Parathyroid adenoma (tissue), 2 donors: ENCODE data around the gene SAA1.
A peak's percentile ranks its signal among the peaks of the same experiment; 100 is the strongest.

Experiments
- H2AFZ ChIP-seq: fragments of 300-600 bp; sonication (generic); one replicate; pipeline ENCODE4 v1.7.0; 2017; ENCODE audit warnings: antibody characterized with exemption, mild to moderate bottlenecking
- H3K27ac ChIP-seq: fragments of 300-600 bp; sonication (generic); one replicate; pipeline ENCODE4 v1.7.0; 2017
- H3K27me3 ChIP-seq: fragments of 300-600 bp; sonication (generic); one replicate; pipeline ENCODE4 v1.7.0; 2017; ENCODE audit warnings: low read length; ENCODE audit not compliant: control insufficient read depth, insufficient read depth
- H3K36me3 ChIP-seq: fragments of 300-600 bp; sonication (generic); one replicate; pipeline ENCODE4 v1.7.0; 2017; ENCODE audit warnings: low read length; ENCODE audit not compliant: control insufficient read depth, insufficient read depth
- H3K4me1 ChIP-seq: fragments of 300-600 bp; sonication (generic); one replicate; pipeline ENCODE4 v1.7.0; 2017; ENCODE audit warnings: control low read depth
- H3K4me2 ChIP-seq: fragments of 300-600 bp; sonication (generic); one replicate; pipeline ENCODE4 v1.7.0; 2017; ENCODE audit warnings: low read length
- H3K4me3 ChIP-seq: fragments of 300-600 bp; sonication (generic); one replicate; pipeline ENCODE4 v1.7.0; 2017; ENCODE audit warnings: low read depth, low read length
- H3K79me2 ChIP-seq: fragments of 300-600 bp; sonication (generic); one replicate; pipeline ENCODE4 v1.7.0; 2017; ENCODE audit warnings: control low read depth
- H3K9ac ChIP-seq: fragments of 300-600 bp; sonication (generic); one replicate; pipeline ENCODE4 v1.7.0; 2017; ENCODE audit warnings: mild to moderate bottlenecking
- H3K9me3 ChIP-seq: fragments of 300-600 bp; sonication (generic); one replicate; pipeline ENCODE4 v1.7.0; 2017; ENCODE audit warnings: low read length; ENCODE audit not compliant: control insufficient read depth
- TF ChIP-seq, protein P1 (sequence below): fragments of 300-600 bp; sonication (generic); IDR thresholded peaks from one replicate; pipeline ENCODE4 v1.7.0; 2017; ENCODE audit warnings: antibody characterized with exemption, mild to moderate bottlenecking
- donor health status: primary hyperparathyroidism.

The SAA1 gene

GRCh38 chr11:18235394-18236334 is 30.4 kb upstream of the SAA1 start:
- H2AFZ ChIP-seq: no peak overlapping the region
- H3K36me3 ChIP-seq: no peaks in the 10 kb centered on the region
- H3K27me3 ChIP-seq: no peaks in the 10 kb centered on the region
- TF ChIP-seq, protein P1, sequence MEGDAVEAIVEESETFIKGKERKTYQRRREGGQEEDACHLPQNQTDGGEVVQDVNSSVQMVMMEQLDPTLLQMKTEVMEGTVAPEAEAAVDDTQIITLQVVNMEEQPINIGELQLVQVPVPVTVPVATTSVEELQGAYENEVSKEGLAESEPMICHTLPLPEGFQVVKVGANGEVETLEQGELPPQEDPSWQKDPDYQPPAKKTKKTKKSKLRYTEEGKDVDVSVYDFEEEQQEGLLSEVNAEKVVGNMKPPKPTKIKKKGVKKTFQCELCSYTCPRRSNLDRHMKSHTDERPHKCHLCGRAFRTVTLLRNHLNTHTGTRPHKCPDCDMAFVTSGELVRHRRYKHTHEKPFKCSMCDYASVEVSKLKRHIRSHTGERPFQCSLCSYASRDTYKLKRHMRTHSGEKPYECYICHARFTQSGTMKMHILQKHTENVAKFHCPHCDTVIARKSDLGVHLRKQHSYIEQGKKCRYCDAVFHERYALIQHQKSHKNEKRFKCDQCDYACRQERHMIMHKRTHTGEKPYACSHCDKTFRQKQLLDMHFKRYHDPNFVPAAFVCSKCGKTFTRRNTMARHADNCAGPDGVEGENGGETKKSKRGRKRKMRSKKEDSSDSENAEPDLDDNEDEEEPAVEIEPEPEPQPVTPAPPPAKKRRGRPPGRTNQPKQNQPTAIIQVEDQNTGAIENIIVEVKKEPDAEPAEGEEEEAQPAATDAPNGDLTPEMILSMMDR: no peak
- H3K4me2 ChIP-seq: no peak overlapping the region
- H3K9me3 ChIP-seq: no peaks in the 10 kb centered on the region
- no peaks in the 10 kb centered on the region for H3K4me1 ChIP-seq
- no peak overlapping the region for H3K27ac ChIP-seq
- H3K79me2 ChIP-seq: no peaks in the 10 kb centered on the region
- H3K4me3 ChIP-seq: no peak overlapping the region
- no peak overlapping the region for H3K9ac ChIP-seq

- no peak within 1 kb of the TSS for H2AFZ ChIP-seq
- no peak within 1 kb of the TSS for H3K4me3 ChIP-seq
- H3K9me3 ChIP-seq: no peaks in the 10 kb centered on the region
- no peak within 1 kb of the TSS for H3K4me2 ChIP-seq
- no peak within 1 kb of the TSS for H3K9ac ChIP-seq
- TF ChIP-seq, protein P1: no peak
- no peaks in the 10 kb centered on the region for H3K36me3 ChIP-seq
- H3K4me1 ChIP-seq: no peaks in the 10 kb centered on the region
- no peak within 1 kb of the TSS for H3K27ac ChIP-seq
- no peaks in the 10 kb centered on the region for H3K27me3 ChIP-seq
- H3K79me2 ChIP-seq: no peaks in the 10 kb centered on the region
Measured at GRCh38 chr11:18236664-18237356, 29.3 kb upstream of the SAA1 start, which contains the start of gene SAA4. TSS of gene SAA4 (minus strand) at chr11:18236802. CDS start at chr11:18235926, 876 bp downstream.

DNA sequence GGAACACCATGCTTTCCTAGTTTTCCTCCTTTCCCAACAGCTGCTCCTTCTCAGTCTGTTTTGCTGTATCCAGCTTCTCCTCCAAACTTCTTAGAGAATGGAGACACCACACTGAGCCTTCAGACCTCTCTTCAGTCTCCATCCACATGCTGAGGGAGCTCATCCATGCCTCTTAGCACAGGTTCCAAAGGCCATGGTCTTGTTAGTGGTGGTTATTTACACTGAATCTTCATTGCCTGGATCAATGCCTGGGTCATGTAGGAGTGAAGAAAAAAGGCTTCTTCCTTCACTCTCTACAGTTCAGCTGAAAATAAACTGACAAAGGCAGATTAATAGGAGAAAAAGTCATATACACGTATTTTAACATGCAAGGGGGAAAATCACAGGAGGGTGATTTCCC is 26.4 kb upstream of the SAA1 start:
- Histone ChIP-seq H3K4me3 (no peak overlapping the region), H3K27ac (no peak overlapping the region), H3K9me3 (no peaks in the 10 kb centered on the region), H3K4me2 (no peak overlapping the region), H3K79me2 (no peaks in the 10 kb centered on the region), H3K9ac (no peak overlapping the region), H3K36me3 (no peaks in the 10 kb centered on the region), H3K4me1 (no peaks in the 10 kb centered on the region), H3K27me3 (no peaks in the 10 kb centered on the region), H2AFZ (no peak overlapping the region)
- TF ChIP-seq, protein P1: no peak

DNA sequence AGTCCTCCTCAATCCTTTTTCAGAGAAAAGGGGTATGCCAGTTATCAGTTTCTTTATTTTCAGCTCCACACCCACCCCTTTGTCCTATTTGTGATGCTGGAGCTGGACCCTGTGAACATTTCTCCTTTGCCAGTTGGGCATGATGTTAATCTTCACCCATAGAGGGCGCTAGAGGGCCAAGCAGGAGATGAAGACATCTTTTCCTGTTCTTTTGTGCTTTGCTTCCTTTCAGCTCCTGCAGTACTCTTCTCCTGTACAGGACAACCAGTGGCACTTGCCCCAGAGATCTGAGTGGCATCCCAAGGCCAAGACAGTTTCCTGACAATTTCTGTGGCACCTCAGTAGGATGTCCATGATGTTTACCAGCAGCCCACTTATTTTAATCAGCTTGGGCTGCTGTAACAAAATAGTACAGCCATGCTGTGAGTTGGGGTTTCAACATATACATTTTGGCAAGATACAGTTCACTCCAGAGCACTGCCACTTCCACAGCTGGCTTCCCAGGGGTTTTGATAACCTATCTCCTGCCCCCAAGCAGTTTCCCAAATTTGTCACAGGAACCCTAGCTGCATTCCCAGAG is 22.2 kb upstream of the SAA1 start:
- no peak overlapping the region for H2AFZ ChIP-seq
- TF ChIP-seq, protein P1: peak; percentile 13
- H3K4me3 ChIP-seq: no peak overlapping the region
- H3K27me3 ChIP-seq: no peaks in the 10 kb centered on the region
- H3K27ac ChIP-seq: no peak overlapping the region
- H3K9ac ChIP-seq: no peak overlapping the region
- no peaks in the 10 kb centered on the region for H3K9me3 ChIP-seq
- H3K79me2 ChIP-seq: no peaks in the 10 kb centered on the region
- H3K36me3 ChIP-seq: no peaks in the 10 kb centered on the region
- no peaks in the 10 kb centered on the region for H3K4me1 ChIP-seq
- no peak overlapping the region for H3K4me2 ChIP-seq
